GM21786 (cell line): ENCODE data around the gene ISM2.

Experiments
- ATAC-seq: cut with Tn5 transposase; IDR thresholded peaks from one replicate; pipeline ENCODE4 v1.9.1; 2021; ENCODE audit not compliant: unreplicated experiment

ISM2 gene

GRCh38 chr14:77508876-77509275, 10.3 kb upstream of the ISM2 start:
- ATAC-seq: no peak

GRCh38 chr14:77508249-77508648, 9.6 kb upstream of the ISM2 start:
- no peak for ATAC-seq

- no peak for ATAC-seq
Measured at GRCh38 chr14:77507762-77508161, 9.1 kb upstream of the ISM2 start.

- no peak for ATAC-seq
Measured at GRCh38 chr14:77505031-77505430, 6.4 kb upstream of the ISM2 start.

GRCh38 chr14:77503138-77503537, 4.5 kb upstream of the ISM2 start:
- ATAC-seq: no peak

GRCh38 chr14:77502109-77502782, 3.6 kb upstream of the ISM2 start:
- no peak for ATAC-seq

GRCh38 chr14:77498984-77499527, 440 bp upstream of the ISM2 start:
- ATAC-seq: peak; percentile 27

GRCh38 chr14:77495334-77495733, 3.3 kb downstream of the ISM2 start:
- no peak for ATAC-seq

GRCh38 chr14:77491056-77491455, 7.6 kb downstream of the ISM2 start:
- no peak for ATAC-seq

- no peak for ATAC-seq
Measured at GRCh38 chr14:77490347-77490986, 8.1 kb downstream of the ISM2 start.

GRCh38 chr14:77489041-77489440, 9.6 kb downstream of the ISM2 start:
- ATAC-seq: no peak

- ATAC-seq: no peak
Measured at GRCh38 chr14:77488558-77488957, 10.1 kb downstream of the ISM2 start.

- ATAC-seq: no peak
Measured at GRCh38 chr14:77485901-77486678, 12.5 kb downstream of the ISM2 start.

GRCh38 chr14:77485256-77485655, 13.4 kb downstream of the ISM2 start:
- ATAC-seq: no peak

- no peak for ATAC-seq
Measured at GRCh38 chr14:77482422-77482821, 16.2 kb downstream of the ISM2 start.

GRCh38 chr14:77478796-77479195, 19.8 kb downstream of the ISM2 start:
- ATAC-seq: peak; percentile 96

- no peak for ATAC-seq
Measured at GRCh38 chr14:77478029-77478428, 20.6 kb downstream of the ISM2 start.

- ATAC-seq: no peak
Measured at GRCh38 chr14:77475432-77476115, 23.0 kb downstream of the ISM2 start.

- no peak for ATAC-seq
Measured at GRCh38 chr14:77474479-77475177, 24.0 kb downstream of the ISM2 start.

- no peak for ATAC-seq
Measured at GRCh38 chr14:77473921-77474320, 24.7 kb downstream of the ISM2 start.
